ENCODE results near the gene SLC25A10. TPM values are rescaled to one million over a fixed set of nuclear protein-coding genes. Genes with fewer than 3 reads are reported as not detected.

Gene SLC25A10
- total RNA-seq, 1 donor from 2014 or later = 23.0 TPM

GRCh38 chr17:81715872-81716673 is 4.0 kb downstream of the SLC25A10 start:
- ATAC-seq (no peak), DNase-seq (ENCODE audit: low spot score) (no peak)
- intact Hi-C loops (cut with DNase I) = no loop called here

GRCh38 chr17:81716674-81716996 is 4.6 kb downstream of the SLC25A10 start:
- no peak for ATAC-seq
- DNase-seq (ENCODE audit: low spot score) = no peak
- intact Hi-C loops (cut with DNase I) = no loop called here

GRCh38 chr17:81717049-81717765 is 5.1 kb downstream of the SLC25A10 start:
- intact Hi-C loops (cut with DNase I) = no loop called here
- no peak for DNase-seq (ENCODE audit: low spot score)
- ATAC-seq = no peak

GRCh38 chr17:81717766-81718089 is 5.6 kb downstream of the SLC25A10 start:
- intact Hi-C loops (cut with DNase I) = no loop called here
- ATAC-seq (no peak), DNase-seq (ENCODE audit: low spot score) (no peak)

GRCh38 chr17:81719410-81720266 is 7.6 kb downstream of the SLC25A10 start:
- ATAC-seq (no peak), DNase-seq (ENCODE audit: low spot score) (no peak)
- intact Hi-C loops (cut with DNase I) = no loop called here

GRCh38 chr17:81720267-81721071 is 8.4 kb downstream of the SLC25A10 start:
- DNase-seq (ENCODE audit: low spot score) (no peak), ATAC-seq (no peak)
- intact Hi-C loops (cut with DNase I) = no loop called here

- peak; percentile 61 for ATAC-seq
- intact Hi-C loops (cut with DNase I) = no loop called here
These were observed 10.4 kb downstream of the SLC25A10 start for GRCh38 chr17:81722184-81723120.

GRCh38 chr17:81723651-81724209 is 11.6 kb downstream of the SLC25A10 start:
- no peak for DNase-seq (ENCODE audit: low spot score)
- peak; percentile 53 for ATAC-seq
- intact Hi-C loops (cut with DNase I) = no loop called here

More at GRCh38 chr17:81722184-81723120, 10.4 kb downstream of the SLC25A10 start:
- no peak for DNase-seq (ENCODE audit: low spot score)

- DNase-seq (ENCODE audit: low spot score) = no peak
- intact Hi-C loops (cut with DNase I) = no loop called here
- no peak for ATAC-seq
These were observed 13.4 kb downstream of the SLC25A10 start for GRCh38 chr17:81725439-81725838.

GRCh38 chr17:81726004-81726403 is 13.9 kb downstream of the SLC25A10 start:
- DNase-seq (ENCODE audit: low spot score) = no peak
- no peak for ATAC-seq
- intact Hi-C loops (cut with DNase I) = no loop called here

- intact Hi-C loops (cut with DNase I) = no loop called here
- no peak for ATAC-seq
- DNase-seq (ENCODE audit: low spot score) = no peak
These were observed 15.4 kb downstream of the SLC25A10 start for GRCh38 chr17:81727324-81728031.

- ATAC-seq (peak; percentile 91), DNase-seq (ENCODE audit: low spot score) (peak; percentile 88)
- intact Hi-C loops (cut with DNase I) = no loop called here
These were observed 21.7 kb downstream of the SLC25A10 start for GRCh38 chr17:81733507-81734404.

GRCh38 chr17:81734405-81735263 is 22.6 kb downstream of the SLC25A10 start:
- intact Hi-C loops (cut with DNase I) = no loop called here
- DNase-seq (ENCODE audit: low spot score) (no peak), ATAC-seq (peak; percentile 20)

GRCh38 chr17:81735264-81736102 is 23.4 kb downstream of the SLC25A10 start:
- peak; percentile 30 for ATAC-seq
- intact Hi-C loops (cut with DNase I) = no loop called here
- DNase-seq (ENCODE audit: low spot score) = no peak

Data from sciatic nerve (tissue), 2 donors.